H1 (cell line): ENCODE results near the gene NPR2. TPM values are rescaled to one million over a fixed set of nuclear protein-coding genes. Genes with fewer than 3 reads are reported as not detected.

Experiments used
- CTCF ChIA-PET: fragments of 300-600 bp; sonication (Branson Sonifier 250); formaldehyde crosslinking; loops from one replicate; lab custom pipeline; 2021; ENCODE audit not compliant: partially characterized antibody; lab: Charles Lee
- POLR2A ChIA-PET: fragments of 300-600 bp; sonication (Branson Sonifier 250); formaldehyde crosslinking; loops from one replicate; lab custom pipeline; 2021; ENCODE audit warnings: inconsistent platforms; ENCODE audit not compliant: partially characterized antibody; lab: Charles Lee
- DNase-seq, 2 experiments: peaks; one replicate each; pipeline versions ENCODE4 v3.0.0 to v3.0.0-alpha.2; 2010 to 2022; ENCODE audit warnings: low spot score in 2 of 2, low read depth in 1 of 2, mixed read lengths in 1 of 2
- FAIRE-seq: peaks from 2 replicates; lab custom pipeline; 2011; peaks lifted over from hg19 to GRCh38; lab: Jason Lieb, UNC
- H2AFZ ChIP-seq: 2 replicates; pipeline ENCODE4 v1.8.1; 2012; ENCODE audit warnings: low read length, inconsistent platforms
- H2AK5ac ChIP-seq: 2 replicates; pipeline ENCODE4 v1.6.1; 2013; ENCODE audit warnings: low read depth, low read length
- H2BK120ac ChIP-seq: replicated peaks from 2 replicates; pipeline ENCODE3; 2013; ENCODE audit warnings: low read depth, low read length, inconsistent platforms
- H2BK12ac ChIP-seq: 2 replicates; pipeline ENCODE4 v1.6.1; 2013; ENCODE audit warnings: low read depth, low read length
- H2BK15ac ChIP-seq: 2 replicates; pipeline ENCODE4 v1.6.1; 2013; ENCODE audit warnings: low read length
- H2BK20ac ChIP-seq: 2 replicates; pipeline ENCODE4 v1.6.1; 2013; ENCODE audit warnings: low read length
- H2BK5ac ChIP-seq: 2 replicates; pipeline ENCODE4 v1.6.1; 2013; ENCODE audit warnings: low read depth, low read length
- H3K14ac ChIP-seq: 2 replicates; pipeline ENCODE4 v1.6.1; 2013; ENCODE audit warnings: inconsistent platforms; ENCODE audit not compliant: insufficient read length
- H3K18ac ChIP-seq: 2 replicates; pipeline ENCODE4 v1.6.1; 2013; ENCODE audit warnings: low read length; ENCODE audit errors: extremely low read depth
- H3K23ac ChIP-seq: 2 replicates; pipeline ENCODE4 v1.6.1; 2013; ENCODE audit warnings: inconsistent platforms; ENCODE audit not compliant: insufficient read length
- H3K23me2 ChIP-seq: 2 replicates; pipeline ENCODE4 v1.6.1; 2013; ENCODE audit warnings: low read depth, low read length
- H3K27ac ChIP-seq: 2 replicates; pipeline ENCODE4 v1.6.1; 2011; ENCODE audit warnings: low read depth, low read length, inconsistent platforms
- H3K27me3 ChIP-seq, 4 experiments: replicated peaks in 1 of 4; 1 replicate in 1 of 4; 2 replicates in 3 of 4; pipeline versions ENCODE4 v1.6.1 to v1.8.1; 2011 to 2013; ENCODE audit warnings: low read length in 3 of 4, mild to moderate bottlenecking in 3 of 4, inconsistent platforms in 2 of 4, mixed read lengths in 2 of 4, moderate library complexity in 1 of 4; ENCODE audit not compliant: control insufficient read depth in 3 of 4, insufficient read depth in 3 of 4; ENCODE audit errors: extremely low read depth in 1 of 4
- H3K36me3 ChIP-seq, 4 experiments: 2 replicates each; pipeline versions ENCODE4 v1.6.1 to v1.8.1; 2011 to 2013; ENCODE audit warnings: mild to moderate bottlenecking in 4 of 4, low read length in 3 of 4, moderate library complexity in 2 of 4, control low read depth in 1 of 4, inconsistent platforms in 1 of 4; ENCODE audit not compliant: insufficient read depth in 4 of 4, control insufficient read depth in 2 of 4
- H3K4ac ChIP-seq: replicated peaks from 2 replicates; pipeline ENCODE3; 2013; ENCODE audit warnings: low read length, low read depth, mixed read lengths, inconsistent platforms; ENCODE audit not compliant: insufficient read length
- H3K4me1 ChIP-seq, 4 experiments: replicated peaks in 1 of 4; 1 replicate in 1 of 4; 2 replicates in 3 of 4; pipeline versions ENCODE4 v1.6.1 to v1.8.1; 2011 to 2013; ENCODE audit warnings: low read length in 3 of 4, inconsistent platforms in 2 of 4, mixed read lengths in 1 of 4; ENCODE audit not compliant: insufficient read depth in 4 of 4, control insufficient read depth in 3 of 4
- H3K4me2 ChIP-seq, 2 experiments: 2 replicates each; pipeline versions ENCODE4 v1.6.1 to v1.8.1; 2011 to 2013; ENCODE audit warnings: low read depth in 2 of 2, low read length in 2 of 2, control low read depth in 1 of 2, inconsistent platforms in 1 of 2, mild to moderate bottlenecking in 1 of 2; ENCODE audit not compliant: insufficient read depth in 1 of 2
- H3K4me3 ChIP-seq, 4 experiments: fragments of 200-600, 300-600 bp in 1 of 4; sonication (generic), shearing (Covaris generic), sonication (Bioruptor Twin) in 1 of 4; 2 replicates each; pipeline versions ENCODE4 v1.5.1 to v1.8.1; 2011 to 2016; ENCODE audit warnings: low read length in 4 of 4, low read depth in 3 of 4, control low read depth in 2 of 4, inconsistent platforms in 2 of 4, mild to moderate bottlenecking in 2 of 4, mixed read lengths in 1 of 4, moderate library complexity in 1 of 4; ENCODE audit not compliant: insufficient read depth in 2 of 4; ENCODE audit errors: extremely low read depth in 1 of 4
- H3K56ac ChIP-seq: replicated peaks from 2 replicates; pipeline ENCODE3; 2013; ENCODE audit warnings: low read depth, mild to moderate bottlenecking, mixed read lengths, low read length, inconsistent platforms; ENCODE audit not compliant: insufficient read length
- H3K79me1 ChIP-seq: 2 replicates; pipeline ENCODE4 v1.6.1; 2013; ENCODE audit warnings: low read depth, low read length, control low read depth
- H3K79me2 ChIP-seq, 2 experiments: 2 replicates each; pipeline versions ENCODE4 v1.6.1 to v1.8.1; 2012 to 2013; ENCODE audit warnings: low read length in 2 of 2, mild to moderate bottlenecking in 2 of 2, inconsistent platforms in 1 of 2; ENCODE audit not compliant: insufficient read depth in 2 of 2, control insufficient read depth in 1 of 2
- H3K9ac ChIP-seq, 4 experiments: replicated peaks in 1 of 4; 1 replicate in 1 of 4; 2 replicates in 3 of 4; pipeline versions ENCODE4 v1.6.1 to v1.8.1; 2011 to 2013; ENCODE audit warnings: low read depth in 3 of 4, low read length in 3 of 4, control low read depth in 2 of 4, mild to moderate bottlenecking in 2 of 4, moderate library complexity in 2 of 4, inconsistent platforms in 1 of 4; ENCODE audit errors: extremely low read depth in 1 of 4
- H3K9me3 ChIP-seq, 2 experiments: 2 replicates each; pipeline versions ENCODE4 v1.6.1 to v1.8.1; 2012 to 2013; ENCODE audit warnings: mild to moderate bottlenecking in 2 of 2, moderate library complexity in 2 of 2, control low read depth in 1 of 2, inconsistent platforms in 1 of 2, low read depth in 1 of 2, low read length in 1 of 2, mixed read lengths in 1 of 2; ENCODE audit not compliant: insufficient read depth in 2 of 2
- H4K20me1 ChIP-seq, 2 experiments: replicated peaks in 1 of 2; 2 replicates each; pipeline versions ENCODE3 to v1.8.1; 2011 to 2013; ENCODE audit warnings: inconsistent platforms in 2 of 2, low read length in 2 of 2, mild to moderate bottlenecking in 1 of 2; ENCODE audit not compliant: insufficient read depth in 2 of 2, control insufficient read depth in 1 of 2
- H4K5ac ChIP-seq: 2 replicates; pipeline ENCODE4 v1.6.1; 2013; ENCODE audit warnings: low read length, low read depth, mixed read lengths, inconsistent platforms; ENCODE audit not compliant: insufficient read length
- H4K8ac ChIP-seq: 2 replicates; pipeline ENCODE4 v1.8.0; 2013; ENCODE audit warnings: mild to moderate bottlenecking, moderate library complexity, low read length, inconsistent platforms; ENCODE audit not compliant: insufficient read depth; ENCODE audit errors: extremely low read depth
- H4K91ac ChIP-seq: replicated peaks from 2 replicates; pipeline ENCODE3; 2013; ENCODE audit warnings: low read length, mixed read lengths, inconsistent platforms; ENCODE audit not compliant: insufficient read length
- CBX5 ChIP-seq: fragments of 300-800, 300-1000 bp; sonication (generic); IDR thresholded peaks from 2 replicates; pipeline ENCODE4 v1.7.1; 2016; ENCODE audit warnings: antibody characterized with exemption, low read length, low read depth
- JUND ChIP-seq: IDR thresholded peaks from 2 replicates; pipeline ENCODE4 v1.6.1; 2011; ENCODE audit warnings: mild to moderate bottlenecking, improper control_type of control experiment, low read length
- PHF8 ChIP-seq: fragments of 200-600 bp; sonication (generic); conservative IDR thresholded peaks from 2 replicates; pipeline ENCODE4 v1.7.1; 2012; ENCODE audit warnings: low read depth, mild to moderate bottlenecking, inconsistent platforms, low read length, moderate library complexity
- RAD21 ChIP-seq, 2 experiments: IDR thresholded peaks in 1 of 2; conservative IDR thresholded peaks in 1 of 2; 2 replicates each; pipeline ENCODE4 v1.6.1; 2011; ENCODE audit warnings: low read depth in 2 of 2, low read length in 2 of 2, improper control_type of control experiment in 1 of 2, inconsistent platforms in 1 of 2, mild to moderate bottlenecking in 1 of 2, moderate library complexity in 1 of 2
- TAF1 ChIP-seq: IDR thresholded peaks from 2 replicates; pipeline ENCODE4 v1.6.1; 2011; ENCODE audit warnings: mild to moderate bottlenecking, low read depth, low read length
- TEAD4 ChIP-seq: IDR thresholded peaks from 2 replicates; pipeline ENCODE4 v1.6.1; 2012; ENCODE audit warnings: low read depth, low read length, inconsistent platforms, mixed read lengths
- WGBS, 2 experiments: shearing (Covaris generic) in 1 of 2; methylation state at CpG; one replicate each; pipeline versions ENCODE4 v1.1.6 to v1.1.7; 2013 to 2015; ENCODE audit warnings: low lambda C conversion rate in 2 of 2, mixed read lengths in 2 of 2, inconsistent platforms in 1 of 2, low coverage in 1 of 2, missing lambda C conversion rate in 1 of 2; ENCODE audit not compliant: insufficient replicate concordance in 2 of 2, insufficient coverage in 1 of 2, insufficient read length in 1 of 2; ENCODE audit errors: extremely low coverage in 1 of 2, missing lambda C conversion rate in 1 of 2; 5-methylcytosine and 5-hydroxymethylcytosine counted together
- polyA plus RNA-seq, 7 experiments: library from polyadenylated mRNA; depleted of rRNA in 3 of 7; stranded (reverse) in 5 of 7; unstranded in 2 of 7; fragments of >200 nt in 5 of 7; fragments of 200-250 nt in 2 of 7; gene quantifications; 1 replicate in 5 of 7; 2 replicates in 1 of 7; 4 replicates in 1 of 7; pipeline versions ENCODE4 v1.2.1 to v1.2.3, GENCODE V29; 2011 to 2013; ENCODE audit warnings: missing spikeins in 2 of 7, mixed read lengths in 2 of 7
- total RNA-seq: library from RNA; stranded (reverse); fragmentation: NEBNext Ultra II Directional; extraction: Animal tissue kit (Norgen Biotek cat#: 25700); gene quantifications from 2 replicates; pipeline ENCODE4 v1.2.1, GENCODE V29; 2021
- TF ChIP-seq, protein P1 (sequence below), 3 experiments: IDR thresholded peaks; 1 replicate in 2 of 3; 2 replicates in 1 of 3; pipeline versions ENCODE4 v1.5.1 to v1.6.1; 2011; ENCODE audit warnings: low read length in 3 of 3, mild to moderate bottlenecking in 3 of 3, inconsistent platforms in 2 of 3, low read depth in 1 of 3, moderate library complexity in 1 of 3; ENCODE audit not compliant: insufficient read depth in 1 of 3; ENCODE audit errors: control extremely low read depth in 1 of 3

NPR2 gene
- total and polyA plus RNA-seq, 2 of the 8 experiments (the other 6 are each of a cell fraction or from before 2014, with no cell fraction given), result 11.0 to 17.0 TPM

DNA sequence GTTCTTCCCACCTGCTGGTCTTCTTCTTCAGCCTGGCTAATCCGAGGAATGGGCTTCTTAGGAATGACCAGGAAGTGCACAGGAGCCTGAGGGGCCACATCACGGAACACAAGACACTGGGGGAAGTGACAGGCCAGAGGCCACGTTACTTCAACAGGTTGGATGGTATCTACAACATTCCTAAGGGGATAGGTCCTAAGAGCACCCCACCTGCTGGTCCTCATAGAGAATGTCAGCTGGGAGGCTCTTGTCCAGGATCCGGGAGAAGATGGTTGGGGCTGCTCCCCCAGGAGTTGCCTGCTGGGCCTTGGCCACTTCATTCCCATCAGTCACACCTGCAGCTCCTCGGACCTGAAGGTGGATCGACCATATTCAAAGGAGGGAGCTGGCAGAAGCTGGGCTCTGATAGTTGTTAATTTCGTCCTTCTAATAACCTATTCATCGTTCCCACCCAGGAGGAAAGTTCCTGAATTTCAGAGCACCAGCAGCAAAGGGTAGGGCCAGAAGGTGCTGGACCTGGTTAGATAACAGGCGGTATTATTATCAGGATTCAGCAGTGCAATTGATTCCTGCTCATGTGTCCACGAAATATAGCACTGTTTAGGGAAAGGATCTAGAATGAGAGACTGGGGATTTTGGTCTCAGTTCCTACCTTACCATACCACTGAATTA is 22.2 kb downstream of the NPR2 start:
- Histone ChIP-seq H4K5ac (no peak overlapping the region), H3K23ac (no peak overlapping the region), H2BK120ac (no peak overlapping the region), H3K14ac (no peak overlapping the region), H3K36me3 (no peaks in the 10 kb centered on the region; a peak in 1 of 8 replicates), H3K4me3 (peak overlapping the region in 3 of 4 experiments; percentile 72 to 84 (median 75); a peak in 4 of 8 replicates), H4K91ac (no peak overlapping the region), H2AK5ac (no peak overlapping the region), H3K4me2 (peak overlapping the region; percentile 75 to 78), H3K23me2 (peaks cover 4% of the 10 kb centered on the region), H3K18ac (no peak overlapping the region), H2AFZ (no peak overlapping the region), H3K79me2 (no peaks in the 10 kb centered on the region), H3K79me1 (no peaks in the 10 kb centered on the region), H4K8ac (no peak overlapping the region), H2BK12ac (0 out of 2 replicates have a peak overlapping the region, but pooled peaks have one; percentile 43), H2BK15ac (0 out of 2 replicates have a peak overlapping the region, but pooled peaks have one; percentile 46), H3K9ac (no peak overlapping the region), H3K56ac (no peak overlapping the region), H4K20me1 (peaks cover 0 to 2% of the 10 kb centered on the region in 2 experiments), H3K27ac (no peak overlapping the region), H3K9me3 (no peaks in the 10 kb centered on the region), H2BK20ac (no peak overlapping the region), H3K4ac (no peak overlapping the region), H3K4me1 (peaks cover 0 to 7% (median 4%) of the 10 kb centered on the region in 4 experiments; a peak in 6 of 7 replicates), H3K27me3 (peaks cover 0 to 3% (median 2%) of the 10 kb centered on the region in 4 experiments; a peak in 1 of 7 replicates), H2BK5ac (peak overlapping the region; percentile 23; the same call in 1 of the 2 replicates)
- no peak for FAIRE-seq
- DNase-seq, result no peak
- WGBS, 2 experiments, result 76% methylated on average over 10 of the region's 10 CpGs; no CpG with 5 or more reads in 1 of the 2 experiments
- POLR2A ChIA-PET, result interaction anchor here (0.6 to 4.5 kb wide), 16 partner anchors 9 to 296 kb away, joined by 3 to 38 read pairs (median 4); partner anchors contain the start of genes ARHGEF39, CREB3, FAM221B and GBA2
- CTCF ChIA-PET, result interaction anchor here (0.6 to 6.2 kb wide), 29 partner anchors 10 to 403 kb away, joined by 3 to 115 read pairs (median 5); partner anchors contain the start of genes CREB3, FAM221B, NPR2 and TLN1
- TF ChIP-seq JUND (no peak), RAD21 (IDR thresholded peaks at IDR 0.05 in 1 of 2, conservative IDR thresholded peaks at IDR 0.05 in 1 of 2; ENCODE audit: low read depth in 2 of 2, low read length in 2 of 2) (peak; percentile 19 to 42; a peak in 3 of 4 replicates), CBX5 (no peak), TAF1 (no peak), TEAD4 (0 out of 2 replicates have a peak, but pooled peaks have one; percentile 16), PHF8 (no peak)
- TF ChIP-seq, protein P1, sequence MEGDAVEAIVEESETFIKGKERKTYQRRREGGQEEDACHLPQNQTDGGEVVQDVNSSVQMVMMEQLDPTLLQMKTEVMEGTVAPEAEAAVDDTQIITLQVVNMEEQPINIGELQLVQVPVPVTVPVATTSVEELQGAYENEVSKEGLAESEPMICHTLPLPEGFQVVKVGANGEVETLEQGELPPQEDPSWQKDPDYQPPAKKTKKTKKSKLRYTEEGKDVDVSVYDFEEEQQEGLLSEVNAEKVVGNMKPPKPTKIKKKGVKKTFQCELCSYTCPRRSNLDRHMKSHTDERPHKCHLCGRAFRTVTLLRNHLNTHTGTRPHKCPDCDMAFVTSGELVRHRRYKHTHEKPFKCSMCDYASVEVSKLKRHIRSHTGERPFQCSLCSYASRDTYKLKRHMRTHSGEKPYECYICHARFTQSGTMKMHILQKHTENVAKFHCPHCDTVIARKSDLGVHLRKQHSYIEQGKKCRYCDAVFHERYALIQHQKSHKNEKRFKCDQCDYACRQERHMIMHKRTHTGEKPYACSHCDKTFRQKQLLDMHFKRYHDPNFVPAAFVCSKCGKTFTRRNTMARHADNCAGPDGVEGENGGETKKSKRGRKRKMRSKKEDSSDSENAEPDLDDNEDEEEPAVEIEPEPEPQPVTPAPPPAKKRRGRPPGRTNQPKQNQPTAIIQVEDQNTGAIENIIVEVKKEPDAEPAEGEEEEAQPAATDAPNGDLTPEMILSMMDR (IDR thresholded peaks at IDR 0.05; ENCODE audit: control extremely low read depth in 1 of 3, insufficient read depth in 1 of 3, low read depth in 1 of 3, low read length in 3 of 3), result peak in 2 of 3 experiments; percentile 47 to 61; a peak in 2 of 4 replicates
